SU-DHL-6 (cell line): ENCODE data around the gene MYOZ3.

Source experiments
- H2AFZ ChIP-seq: fragments of 200-600 bp; sonication (generic); 2 replicates; pipeline ENCODE4 v1.6.1; 2014; ENCODE audit warnings: low read depth, mild to moderate bottlenecking, moderate library complexity, mixed read lengths, antibody characterized with exemption, low read length; ENCODE audit not compliant: severe bottlenecking
- H3F3A ChIP-seq: fragments of 200-600 bp; shearing (Covaris generic); 2 replicates; pipeline ENCODE4 v1.6.0; 2016; ENCODE audit warnings: antibody characterized with exemption, mild to moderate bottlenecking; ENCODE audit not compliant: insufficient read depth
- H3K27ac ChIP-seq: fragments of 200-600 bp; sonication (generic); 2 replicates; pipeline ENCODE4 v1.5.1; 2016; ENCODE audit warnings: low read depth, mild to moderate bottlenecking, low read length, moderate library complexity, mixed read lengths
- H3K27me3 ChIP-seq: fragments of 200-600 bp; sonication (generic), shearing (Covaris generic); 2 replicates; pipeline ENCODE4 v1.6.0; 2014; ENCODE audit warnings: mild to moderate bottlenecking, low read length
- H3K36me3 ChIP-seq: fragments of 200-600 bp; sonication (generic); 2 replicates; pipeline ENCODE4 v1.6.1; 2014; ENCODE audit warnings: mild to moderate bottlenecking, low read length, mixed read lengths
- H3K4me2 ChIP-seq: fragments of 300-600, 200-600 bp; shearing (Covaris generic), sonication (generic); 2 replicates; pipeline ENCODE4 v1.6.0; 2014; ENCODE audit warnings: low read length, low read depth, mild to moderate bottlenecking; ENCODE audit not compliant: poor library complexity, severe bottlenecking
- H3K4me3 ChIP-seq: fragments of 200-600 bp; sonication (generic); 2 replicates; pipeline ENCODE4 v1.5.1; 2014; ENCODE audit warnings: antibody characterized with exemption, low read length, mild to moderate bottlenecking, mixed read lengths; ENCODE audit not compliant: insufficient read depth, poor library complexity, severe bottlenecking
- H3K79me2 ChIP-seq: fragments of 200-600 bp; sonication (generic); 2 replicates; pipeline ENCODE4 v1.6.1; 2014; ENCODE audit warnings: mild to moderate bottlenecking, low read length, moderate library complexity; ENCODE audit not compliant: insufficient read depth
- H3K9ac ChIP-seq: fragments of 200-600 bp; sonication (generic); 2 replicates; pipeline ENCODE4 v1.7.0; 2014; ENCODE audit warnings: mild to moderate bottlenecking, low read length
- H3K9me2 ChIP-seq: fragments of 200-600 bp; sonication (generic); replicated peaks from 2 replicates; pipeline ENCODE4 v1.6.1; 2014; ENCODE audit warnings: low read length; ENCODE audit not compliant: insufficient read depth
- H3K9me3 ChIP-seq: fragments of 200-600 bp; sonication (generic); 2 replicates; pipeline ENCODE4 v1.6.1; 2014; ENCODE audit warnings: low read length, mixed read lengths; ENCODE audit not compliant: insufficient read depth
- H4K20me1 ChIP-seq: fragments of 200-600 bp; sonication (generic); 2 replicates; pipeline ENCODE4 v1.6.1; 2014; ENCODE audit warnings: low read depth, mild to moderate bottlenecking, antibody characterized with exemption, low read length, moderate library complexity, mixed read lengths
- CTCF ChIP-seq: fragments of 200-600 bp; sonication (generic); IDR thresholded peaks from one replicate; pipeline ENCODE4 v1.5.1; 2017; ENCODE audit warnings: antibody characterized with exemption, mild to moderate bottlenecking, low read length, moderate library complexity; ENCODE audit not compliant: insufficient read depth, poor library complexity, severe bottlenecking
- EZH2phosphoT487 ChIP-seq: fragments of 200-600 bp; sonication (generic), shearing (Covaris generic); conservative IDR thresholded peaks from 2 replicates; pipeline ENCODE4 v1.6.1; 2018; ENCODE audit warnings: mild to moderate bottlenecking, antibody characterized with exemption, low read length, moderate library complexity, mixed read lengths

The MYOZ3 gene

DNA sequence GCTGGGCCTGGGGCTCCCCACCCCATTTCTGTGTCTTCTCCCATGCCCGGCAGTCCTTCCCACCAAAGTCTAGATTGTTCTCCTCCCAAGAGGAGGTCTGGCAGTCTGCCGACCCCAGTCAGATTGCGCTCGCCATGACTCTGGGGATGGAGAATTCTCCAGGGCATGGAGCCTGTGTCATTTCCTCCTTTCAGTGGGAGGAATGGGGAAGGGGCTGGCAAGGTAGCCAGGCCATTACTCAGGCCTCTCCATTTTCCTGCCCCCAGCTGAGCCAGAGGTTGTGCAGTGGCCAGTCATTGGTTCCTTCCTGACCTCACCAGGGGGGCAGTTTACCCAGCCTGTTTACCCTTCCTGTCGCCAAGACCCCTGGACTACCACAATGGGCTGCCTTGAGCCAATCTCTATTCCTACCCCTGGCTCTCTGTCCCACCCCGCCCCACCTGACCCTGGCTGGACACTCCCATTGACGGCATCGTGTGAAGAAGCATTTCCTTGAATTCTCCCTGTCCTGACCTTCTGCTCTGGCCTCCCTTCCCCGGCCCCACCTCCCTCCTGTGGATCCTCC lies 20.0 kb upstream of the MYOZ3 start:
- Histone ChIP-seq H3F3A (no peaks in the 10 kb centered on the region), H3K4me2 (no peak overlapping the region), H3K9ac (no peak overlapping the region), H3K9me2 (no peaks in the 10 kb centered on the region), H2AFZ (no peak overlapping the region), H4K20me1 (no peaks in the 10 kb centered on the region), H3K4me3 (no peak overlapping the region), H3K27ac (no peak overlapping the region), H3K9me3 (no peaks in the 10 kb centered on the region), H3K36me3 (no peaks in the 10 kb centered on the region), H3K27me3 (no peaks in the 10 kb centered on the region), H3K79me2 (no peaks in the 10 kb centered on the region)
- TF ChIP-seq EZH2phosphoT487 (no peak), CTCF (no peak)

GRCh38 chr5:150641824-150642566 lies 19.1 kb upstream of the MYOZ3 start:
- Histone ChIP-seq H3K4me3 (no peak overlapping the region), H4K20me1 (no peaks in the 10 kb centered on the region), H3K36me3 (no peaks in the 10 kb centered on the region), H3K9me2 (no peaks in the 10 kb centered on the region), H3K9me3 (no peaks in the 10 kb centered on the region), H3K27me3 (no peaks in the 10 kb centered on the region), H2AFZ (no peak overlapping the region), H3K9ac (no peak overlapping the region), H3F3A (no peaks in the 10 kb centered on the region), H3K27ac (no peak overlapping the region), H3K4me2 (no peak overlapping the region), H3K79me2 (no peaks in the 10 kb centered on the region)
- TF ChIP-seq CTCF (no peak), EZH2phosphoT487 (no peak)

DNA sequence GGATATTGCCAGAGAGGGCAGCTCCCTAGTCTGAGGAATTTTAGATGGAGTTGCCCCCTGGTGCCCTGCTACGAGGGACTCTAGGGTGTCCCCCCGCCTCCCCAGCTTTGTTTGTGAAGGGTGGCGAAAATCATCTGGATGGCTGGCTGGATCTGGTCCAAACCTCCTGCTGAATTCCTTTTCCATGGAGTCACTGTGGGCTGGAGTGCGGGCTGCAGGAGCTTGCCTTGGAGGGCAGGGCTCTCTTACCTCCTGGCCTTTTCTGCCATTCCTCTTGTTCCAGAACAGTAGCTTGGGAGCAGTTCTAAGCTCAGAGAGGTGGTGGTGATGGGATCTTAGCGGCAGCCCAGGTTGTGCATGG lies 18.5 kb upstream of the MYOZ3 start:
- Histone ChIP-seq H2AFZ (no peak overlapping the region), H3K9me3 (no peaks in the 10 kb centered on the region), H3K79me2 (no peaks in the 10 kb centered on the region), H3F3A (no peaks in the 10 kb centered on the region), H3K36me3 (no peaks in the 10 kb centered on the region), H3K27ac (no peak overlapping the region), H3K4me3 (no peak overlapping the region), H3K9me2 (no peaks in the 10 kb centered on the region), H3K27me3 (no peaks in the 10 kb centered on the region), H3K9ac (no peak overlapping the region), H3K4me2 (no peak overlapping the region), H4K20me1 (no peaks in the 10 kb centered on the region)
- TF ChIP-seq EZH2phosphoT487 = no peak

DNA sequence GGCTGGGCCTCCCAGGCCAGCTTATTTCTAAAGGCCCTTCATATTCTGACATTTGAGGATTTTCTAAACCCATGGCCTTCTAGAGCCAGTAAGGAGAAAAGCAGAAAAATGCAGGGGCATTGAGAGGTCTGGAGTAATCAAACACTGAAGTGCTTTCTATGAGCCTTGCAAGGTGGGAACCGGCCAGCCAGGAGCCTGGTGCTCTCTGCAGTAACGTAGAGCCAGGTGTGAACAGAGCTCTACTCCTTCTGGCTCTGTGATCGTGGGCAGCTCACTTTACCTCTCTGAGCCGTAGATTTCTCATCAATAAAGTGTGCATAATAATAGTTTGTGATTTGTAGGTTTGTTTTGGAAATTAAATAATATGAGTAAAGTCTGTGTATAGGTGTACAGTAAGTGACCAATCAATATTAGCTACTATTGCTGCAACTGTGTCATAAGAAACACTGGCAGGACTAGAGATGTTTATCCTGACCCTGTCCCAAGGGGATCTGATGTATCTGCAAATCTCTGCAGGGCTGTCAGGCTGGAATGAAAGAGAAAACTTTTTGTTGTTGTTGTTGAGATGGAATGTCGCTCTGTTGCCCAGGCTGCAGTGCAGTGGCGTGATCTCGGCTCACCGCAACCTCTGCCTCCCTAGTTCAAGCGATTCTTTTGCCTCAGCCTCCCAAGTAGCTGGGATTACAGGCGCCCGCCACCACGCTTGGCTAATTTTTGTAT lies 17.9 kb upstream of the MYOZ3 start:
- Histone ChIP-seq H3K79me2 (no peaks in the 10 kb centered on the region), H3K27me3 (no peaks in the 10 kb centered on the region), H4K20me1 (no peaks in the 10 kb centered on the region), H3K9me2 (no peaks in the 10 kb centered on the region), H3K4me2 (no peak overlapping the region), H3K27ac (no peak overlapping the region), H3K36me3 (no peaks in the 10 kb centered on the region), H2AFZ (no peak overlapping the region), H3K4me3 (no peak overlapping the region), H3K9me3 (no peaks in the 10 kb centered on the region), H3F3A (no peaks in the 10 kb centered on the region), H3K9ac (no peak overlapping the region)
- TF ChIP-seq CTCF (no peak), EZH2phosphoT487 (no peak)
